AG10803 (cell line): Measurements from ENCODE around the gene SLC17A4.
"Not testable (repeated sequence)": the region's sequence is repeated elsewhere in the genome, so short reads cannot be mapped to it uniquely, and the experiment has no call there.

ENCODE experiments used
- DNase-seq: peaks from one replicate; pipeline ENCODE4 v3.0.0; 2010; ENCODE audit warnings: low read depth
- H3K4me3 ChIP-seq: 2 replicates; pipeline ENCODE4 v1.5.1; 2011; ENCODE audit warnings: mild to moderate bottlenecking, low read length, control low read depth
- TF ChIP-seq, protein P1 (sequence below): conservative IDR thresholded peaks from 2 replicates; pipeline ENCODE4 v1.5.1; 2011; ENCODE audit warnings: mild to moderate bottlenecking, low read length, control low read depth, inconsistent platforms

SLC17A4 gene

DNA sequence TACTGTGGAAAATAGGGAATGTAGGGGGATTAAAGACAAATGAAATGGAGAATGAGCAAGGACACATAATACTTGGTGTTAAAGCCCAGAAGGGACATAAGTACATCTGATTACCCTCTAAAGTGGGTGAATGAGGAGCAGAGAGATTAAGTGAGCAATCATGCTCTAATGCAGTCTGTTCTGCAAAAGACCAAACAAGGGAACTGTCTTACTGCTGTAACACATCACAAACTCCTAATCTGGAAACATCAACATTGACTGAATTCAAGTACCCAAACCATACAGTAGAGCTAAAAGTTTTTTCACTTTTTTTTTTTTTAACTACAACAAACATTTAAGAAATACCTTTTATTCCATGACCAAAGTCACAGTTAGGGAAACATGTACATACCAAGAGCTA, 19.3 kb upstream of the SLC17A4 start:
- TF ChIP-seq, protein P1, sequence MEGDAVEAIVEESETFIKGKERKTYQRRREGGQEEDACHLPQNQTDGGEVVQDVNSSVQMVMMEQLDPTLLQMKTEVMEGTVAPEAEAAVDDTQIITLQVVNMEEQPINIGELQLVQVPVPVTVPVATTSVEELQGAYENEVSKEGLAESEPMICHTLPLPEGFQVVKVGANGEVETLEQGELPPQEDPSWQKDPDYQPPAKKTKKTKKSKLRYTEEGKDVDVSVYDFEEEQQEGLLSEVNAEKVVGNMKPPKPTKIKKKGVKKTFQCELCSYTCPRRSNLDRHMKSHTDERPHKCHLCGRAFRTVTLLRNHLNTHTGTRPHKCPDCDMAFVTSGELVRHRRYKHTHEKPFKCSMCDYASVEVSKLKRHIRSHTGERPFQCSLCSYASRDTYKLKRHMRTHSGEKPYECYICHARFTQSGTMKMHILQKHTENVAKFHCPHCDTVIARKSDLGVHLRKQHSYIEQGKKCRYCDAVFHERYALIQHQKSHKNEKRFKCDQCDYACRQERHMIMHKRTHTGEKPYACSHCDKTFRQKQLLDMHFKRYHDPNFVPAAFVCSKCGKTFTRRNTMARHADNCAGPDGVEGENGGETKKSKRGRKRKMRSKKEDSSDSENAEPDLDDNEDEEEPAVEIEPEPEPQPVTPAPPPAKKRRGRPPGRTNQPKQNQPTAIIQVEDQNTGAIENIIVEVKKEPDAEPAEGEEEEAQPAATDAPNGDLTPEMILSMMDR: no peak
- no peak overlapping the region for H3K4me3 ChIP-seq
- no peak for DNase-seq

DNA sequence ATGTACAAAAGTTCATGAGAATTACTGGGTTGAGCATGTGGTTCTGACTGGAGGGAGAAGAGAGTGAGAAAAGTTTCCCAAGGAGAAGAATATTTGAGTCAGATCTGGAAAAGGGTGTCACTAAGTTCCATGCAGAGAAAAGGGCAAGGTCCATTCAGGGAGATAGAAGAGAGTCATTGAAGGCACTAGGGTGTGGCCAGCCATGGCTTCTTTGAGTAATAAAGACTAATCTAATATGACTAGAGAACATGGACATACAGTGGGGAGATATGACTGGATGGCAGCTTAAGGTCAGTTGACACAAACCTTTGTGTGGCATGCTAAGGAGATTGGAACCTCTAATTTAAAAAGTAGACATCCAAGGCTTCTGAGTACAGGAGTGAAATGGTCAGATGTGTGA, 10.7 kb upstream of the SLC17A4 start:
- no peak overlapping the region for H3K4me3 ChIP-seq
- no peak for DNase-seq
- TF ChIP-seq, protein P1: no peak

- TF ChIP-seq, protein P1: no peak
- no peak overlapping the region for H3K4me3 ChIP-seq
- DNase-seq: no peak
Observed at GRCh38 chr6:25745836-25746235, 8.7 kb upstream of the SLC17A4 start.

DNA sequence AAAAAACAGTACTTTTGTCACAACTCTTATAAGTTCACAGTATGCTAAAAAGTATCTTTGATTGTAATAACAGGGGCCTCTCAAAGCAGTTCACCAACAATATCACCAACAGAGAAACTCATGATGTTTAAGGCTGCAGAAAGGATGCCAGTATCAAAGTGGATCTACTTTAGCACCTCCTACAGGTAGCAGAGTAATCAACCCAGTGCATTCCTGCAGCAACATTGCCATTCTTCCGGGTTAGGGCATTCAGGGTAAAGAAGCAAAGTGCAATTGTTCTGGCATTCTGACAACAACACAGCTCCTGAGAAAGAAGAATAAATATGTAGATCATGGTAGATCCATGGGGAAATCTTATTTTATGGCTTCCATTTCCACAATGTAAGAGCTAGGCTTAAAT, 7.6 kb upstream of the SLC17A4 start:
- TF ChIP-seq, protein P1: no peak
- DNase-seq: no peak
- H3K4me3 ChIP-seq: no peak overlapping the region

GRCh38 chr6:25747477-25747876, 7.1 kb upstream of the SLC17A4 start:
- TF ChIP-seq, protein P1: no peak
- H3K4me3 ChIP-seq: no peak overlapping the region
- no peak for DNase-seq

DNA sequence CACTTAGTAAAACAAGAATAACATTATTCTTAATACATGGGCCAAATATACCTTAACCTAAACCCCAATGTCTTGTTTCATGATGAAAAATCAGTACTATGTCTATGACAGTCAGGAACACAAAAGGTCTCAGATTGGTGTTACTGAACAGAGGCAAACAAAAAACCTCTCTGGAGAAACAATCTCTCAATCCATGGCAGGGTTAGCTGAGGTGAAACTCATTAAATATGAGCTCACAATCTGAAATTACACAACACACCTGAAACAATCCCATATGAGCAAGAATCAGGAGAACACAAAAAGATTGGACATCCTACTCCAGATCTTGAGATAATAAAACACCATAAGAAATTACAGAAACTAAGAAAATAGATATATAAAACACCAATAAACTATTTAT, 6.5 kb upstream of the SLC17A4 start:
- no peak for DNase-seq
- H3K4me3 ChIP-seq: no peak overlapping the region
- TF ChIP-seq, protein P1: no peak

DNA sequence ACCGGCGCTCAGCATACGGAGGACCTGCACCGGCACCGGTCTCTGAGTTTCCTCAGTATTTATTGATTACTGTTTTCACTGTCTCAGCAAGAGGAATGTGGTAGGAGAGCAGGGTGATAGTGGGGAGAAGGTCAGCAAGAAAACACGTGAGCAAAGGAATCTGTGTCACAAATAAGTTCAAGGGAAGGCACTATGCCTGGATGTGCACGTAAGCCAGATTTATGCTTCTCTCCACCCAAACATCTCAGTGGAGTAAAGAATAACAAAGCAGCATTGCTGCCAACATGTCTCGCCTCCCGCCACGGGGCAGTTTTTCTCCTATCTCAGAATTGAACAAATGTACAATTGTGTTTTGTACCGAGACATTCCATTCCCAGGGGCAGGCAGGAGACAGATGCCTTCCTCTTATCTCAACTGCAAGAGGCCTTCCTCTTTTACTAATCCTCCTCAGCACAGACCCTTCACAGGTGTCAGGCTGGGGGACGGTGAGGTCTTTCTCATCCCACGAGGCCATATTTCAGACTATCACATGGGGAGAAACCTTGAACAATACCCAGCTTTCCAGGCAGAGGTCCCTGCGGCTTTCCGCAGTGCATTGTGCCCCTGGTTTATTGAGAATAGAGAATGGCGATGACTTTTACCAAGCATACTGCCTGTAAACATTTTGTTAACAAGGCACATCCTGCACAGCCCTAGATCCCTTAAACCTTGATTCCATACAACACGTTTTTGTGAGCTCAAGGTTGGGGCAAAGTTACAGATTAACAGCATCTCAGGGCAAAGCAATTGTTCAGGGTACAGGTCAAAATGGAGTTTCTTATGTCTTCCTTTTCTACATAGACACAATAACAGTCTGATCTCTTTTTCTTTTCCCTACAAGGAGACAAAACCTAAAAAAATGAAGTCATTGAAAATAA, 5.7 kb upstream of the SLC17A4 start:
- not testable (repeated sequence) for DNase-seq, H3K4me3 ChIP-seq
